ENCODE measurements around the gene PNPLA4.

PNPLA4 gene

DNA sequence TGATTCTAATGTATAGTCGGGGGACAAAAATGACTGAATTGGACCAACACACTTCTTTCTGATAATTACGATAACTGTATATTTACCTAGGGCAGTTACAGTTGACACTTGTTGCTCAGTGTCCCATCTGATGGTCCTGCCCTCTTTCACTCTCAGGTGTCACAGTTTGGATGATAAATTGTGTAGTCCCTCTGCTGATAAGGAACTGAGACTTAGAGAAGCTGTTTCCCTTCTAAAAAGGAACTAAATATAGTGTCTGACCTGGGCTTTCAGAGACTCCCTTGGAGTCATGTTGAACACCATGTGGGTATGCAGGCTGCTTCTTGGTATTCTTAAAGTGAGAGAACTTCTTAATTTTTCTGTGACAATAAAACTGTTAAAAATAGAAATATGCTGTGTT, 23.7 kb upstream of the PNPLA4 start:
- H3K4me3 ChIP-seq (ENCODE audit: low read depth, low read length), result no peak overlapping the region
- in situ Hi-C loops (cut with HindIII; ENCODE audit: low sequenced_read_pairs), result no loop called here
- no peak for DNase-seq (ENCODE audit: low read depth, low spot score)
- TF ChIP-seq, protein P1, sequence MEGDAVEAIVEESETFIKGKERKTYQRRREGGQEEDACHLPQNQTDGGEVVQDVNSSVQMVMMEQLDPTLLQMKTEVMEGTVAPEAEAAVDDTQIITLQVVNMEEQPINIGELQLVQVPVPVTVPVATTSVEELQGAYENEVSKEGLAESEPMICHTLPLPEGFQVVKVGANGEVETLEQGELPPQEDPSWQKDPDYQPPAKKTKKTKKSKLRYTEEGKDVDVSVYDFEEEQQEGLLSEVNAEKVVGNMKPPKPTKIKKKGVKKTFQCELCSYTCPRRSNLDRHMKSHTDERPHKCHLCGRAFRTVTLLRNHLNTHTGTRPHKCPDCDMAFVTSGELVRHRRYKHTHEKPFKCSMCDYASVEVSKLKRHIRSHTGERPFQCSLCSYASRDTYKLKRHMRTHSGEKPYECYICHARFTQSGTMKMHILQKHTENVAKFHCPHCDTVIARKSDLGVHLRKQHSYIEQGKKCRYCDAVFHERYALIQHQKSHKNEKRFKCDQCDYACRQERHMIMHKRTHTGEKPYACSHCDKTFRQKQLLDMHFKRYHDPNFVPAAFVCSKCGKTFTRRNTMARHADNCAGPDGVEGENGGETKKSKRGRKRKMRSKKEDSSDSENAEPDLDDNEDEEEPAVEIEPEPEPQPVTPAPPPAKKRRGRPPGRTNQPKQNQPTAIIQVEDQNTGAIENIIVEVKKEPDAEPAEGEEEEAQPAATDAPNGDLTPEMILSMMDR (IDR thresholded peaks at IDR 0.05; ENCODE audit: low read depth, low read length), result no peak

DNA sequence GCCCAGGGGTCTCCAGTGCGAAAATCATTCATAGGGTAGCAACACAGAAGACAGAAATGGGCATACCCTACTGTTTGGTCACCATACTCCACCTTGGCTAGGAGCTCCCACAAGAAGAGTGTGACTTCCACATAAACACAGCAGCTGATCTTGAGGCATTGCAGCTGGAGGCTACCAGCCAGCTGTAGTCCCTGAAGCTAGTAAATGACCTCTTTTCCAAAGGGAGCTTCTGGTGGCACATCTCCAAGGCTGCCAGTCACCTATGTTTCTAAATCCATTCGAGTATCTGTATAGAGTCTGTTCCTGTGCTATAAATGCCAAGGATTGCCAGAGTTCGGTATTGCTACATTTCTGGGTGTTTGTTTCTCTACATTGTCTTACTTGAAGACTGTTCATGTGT, 21.3 kb upstream of the PNPLA4 start:
- TF ChIP-seq, protein P1 (IDR thresholded peaks at IDR 0.05; ENCODE audit: low read depth, low read length), result no peak
- in situ Hi-C loops (cut with HindIII; ENCODE audit: low sequenced_read_pairs), result no loop called here
- DNase-seq (ENCODE audit: low read depth, low spot score), result no peak
- H3K4me3 ChIP-seq (ENCODE audit: low read depth, low read length), result no peak overlapping the region

DNA sequence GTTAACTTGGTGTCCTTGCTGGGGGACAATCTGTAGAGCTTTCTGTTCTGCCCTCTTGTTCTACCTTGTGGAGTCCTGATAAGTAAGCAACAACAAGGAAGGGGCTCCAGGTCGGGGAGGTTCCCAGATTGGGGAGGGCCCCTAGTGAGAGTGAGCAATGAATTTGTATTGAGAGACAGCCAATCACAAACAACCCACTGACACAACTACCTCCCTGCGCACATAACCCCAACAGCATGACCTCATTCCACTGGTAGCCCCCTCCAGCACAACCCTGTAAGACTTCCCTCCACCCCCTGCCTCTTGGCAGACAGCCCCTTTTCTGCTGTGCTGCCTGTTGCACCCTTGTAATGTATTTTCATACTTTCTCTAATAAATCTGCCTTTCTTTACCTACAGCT, 19.7 kb upstream of the PNPLA4 start:
- in situ Hi-C loops (cut with HindIII; ENCODE audit: low sequenced_read_pairs), result no loop called here

DNA sequence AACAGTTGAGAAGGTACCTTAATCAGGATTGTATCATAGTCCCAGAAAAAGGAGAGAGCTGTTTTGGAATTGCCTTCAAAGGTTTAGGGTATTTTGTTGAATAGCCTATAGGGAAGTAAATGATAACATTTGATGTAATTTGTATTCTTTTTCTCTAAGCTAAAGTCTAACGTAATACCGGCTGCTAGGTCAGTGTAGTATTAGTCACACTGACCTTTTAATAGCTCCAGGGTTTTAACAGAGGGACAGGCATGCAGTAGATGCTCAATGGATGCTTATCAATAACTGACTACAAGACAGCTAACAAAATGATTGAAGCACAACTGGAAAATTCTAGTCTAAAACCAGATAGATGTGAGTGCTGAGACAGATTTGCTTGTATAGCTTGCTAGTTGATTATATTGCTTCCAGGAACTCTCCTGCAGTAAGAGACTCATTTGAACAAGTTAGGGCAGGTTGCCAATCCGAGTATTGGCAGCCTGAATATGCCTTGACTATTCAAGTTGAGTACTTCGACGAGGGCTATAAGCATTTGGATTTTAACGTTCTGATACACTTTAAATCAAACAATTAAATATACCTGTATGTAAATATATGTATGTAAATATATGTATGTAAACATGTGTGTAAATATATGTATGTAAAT, 16.5 kb upstream of the PNPLA4 start:
- no peak overlapping the region for H3K4me3 ChIP-seq (ENCODE audit: low read depth, low read length)
- peak; percentile 22 for DNase-seq (ENCODE audit: low read depth, low spot score)
- TF ChIP-seq, protein P1 (IDR thresholded peaks at IDR 0.05; ENCODE audit: low read depth, low read length), result no peak
- in situ Hi-C loops (cut with HindIII; ENCODE audit: low sequenced_read_pairs), result no loop called here

More for the DNA sequence above, 19.7 kb upstream of the PNPLA4 start:
- DNase-seq (ENCODE audit: low read depth, low spot score), result no peak
- TF ChIP-seq, protein P1 (IDR thresholded peaks at IDR 0.05; ENCODE audit: low read depth, low read length), result no peak
- no peak overlapping the region for H3K4me3 ChIP-seq (ENCODE audit: low read depth, low read length)

DNA sequence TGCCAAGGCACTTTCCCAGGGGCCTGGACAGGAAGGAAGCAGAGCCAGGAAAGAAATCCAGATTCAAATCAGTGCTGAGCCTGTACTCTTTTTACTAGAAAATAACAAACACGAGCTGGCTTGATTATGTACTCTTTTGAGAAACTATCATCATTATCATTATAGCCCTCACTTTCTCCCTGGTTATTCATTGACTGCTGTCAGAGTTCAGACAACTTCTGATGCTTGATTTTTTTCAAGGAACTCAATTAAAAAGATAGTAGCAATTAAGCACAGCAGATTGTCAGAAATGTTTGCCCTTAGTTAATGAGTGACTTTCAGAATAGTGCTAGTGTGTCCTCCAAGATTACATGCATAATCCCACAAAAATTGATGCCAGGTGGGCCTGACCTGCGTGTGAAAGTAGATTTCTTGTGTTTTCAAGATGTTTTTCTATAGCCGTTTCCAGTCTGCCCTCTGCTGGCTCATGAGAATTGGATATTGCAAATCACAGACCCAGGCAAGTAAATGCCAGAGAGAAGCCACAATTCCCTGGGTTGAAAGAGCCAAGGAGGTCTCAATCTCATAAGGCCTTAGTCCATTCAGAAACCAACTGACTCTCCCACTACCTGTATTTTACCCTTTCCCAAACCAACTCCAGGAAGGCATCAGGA, 14.3 kb upstream of the PNPLA4 start:
- TF ChIP-seq, protein P1 (IDR thresholded peaks at IDR 0.05; ENCODE audit: low read depth, low read length), result peak; percentile 56
- H3K4me3 ChIP-seq (ENCODE audit: low read depth, low read length), result no peak overlapping the region
- in situ Hi-C loops (cut with HindIII; ENCODE audit: low sequenced_read_pairs), result no loop called here
- DNase-seq (ENCODE audit: low read depth, low spot score), result peak; percentile 23

DNA sequence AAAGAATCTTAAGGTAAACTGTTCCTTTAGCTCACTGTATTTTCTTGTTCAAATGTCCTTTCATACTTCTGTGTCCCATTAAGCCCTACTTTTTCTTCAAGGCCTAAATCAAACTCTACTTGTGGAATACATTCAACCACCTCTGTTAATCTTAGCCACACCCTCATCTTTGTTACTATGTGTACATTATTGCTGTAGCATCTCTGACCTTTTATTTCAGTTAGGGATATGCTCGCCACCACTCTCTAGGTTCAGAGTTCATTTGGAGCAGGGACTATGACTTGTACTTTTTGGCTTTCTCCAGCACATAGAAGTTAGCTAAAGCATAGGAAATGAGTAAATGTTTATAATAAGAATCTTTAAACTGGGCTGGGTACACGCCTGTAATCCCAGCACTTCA, 6.8 kb upstream of the PNPLA4 start:
- in situ Hi-C loops (cut with HindIII; ENCODE audit: low sequenced_read_pairs), result no loop called here
- TF ChIP-seq, protein P1 (IDR thresholded peaks at IDR 0.05; ENCODE audit: low read depth, low read length), result no peak
- no peak overlapping the region for H3K4me3 ChIP-seq (ENCODE audit: low read depth, low read length)
- DNase-seq (ENCODE audit: low read depth, low spot score), result no peak

Data from astrocyte of the spinal cord (primary cell).